Stimulated activated naive CD8-positive, alpha-beta T cell treated with anti-CD3 and anti-CD28 coated beads, Interleukin-15, Interleukin-2, amounts not matched to agents 100 ng/mL and 50 ng/mL, for 24 hours (primary cell): Measurements from ENCODE around the gene FRMD4A.
"Not testable (repeated sequence)": the region's sequence is repeated elsewhere in the genome, so short reads cannot be mapped to it uniquely, and the experiment has no call there.

Source experiments
- H3K27ac Mint-ChIP-seq: one replicate; pipeline ENCODE4 v1.8.0; 2021; ENCODE audit warnings: mild to moderate bottlenecking, mixed read lengths
- H3K27me3 Mint-ChIP-seq: one replicate; pipeline ENCODE4 v1.8.0; 2021; ENCODE audit warnings: mixed read lengths
- H3K36me3 Mint-ChIP-seq: one replicate; pipeline ENCODE4 v1.8.0; 2021; ENCODE audit warnings: low read depth, mixed read lengths
- H3K4me1 Mint-ChIP-seq: one replicate; pipeline ENCODE4 v1.8.0; 2021; ENCODE audit warnings: low read depth, mixed read lengths
- H3K4me3 Mint-ChIP-seq: one replicate; pipeline ENCODE4 v1.8.0; 2021; ENCODE audit warnings: mild to moderate bottlenecking, mixed read lengths
- H3K9me3 Mint-ChIP-seq: one replicate; pipeline ENCODE4 v1.8.0; 2021; ENCODE audit warnings: mixed read lengths

The FRMD4A gene

GRCh38 chr10:13797164-13797563 is 533.6 kb downstream of the FRMD4A start:
- H3K4me1 Mint-ChIP-seq: peaks cover 25% of the 10 kb centered on the region
- H3K27ac Mint-ChIP-seq: no peak overlapping the region

GRCh38 chr10:13795653-13796555 is 534.8 kb downstream of the FRMD4A start:
- Mint-ChIP-seq H3K4me1 (peaks cover 25% of the 10 kb centered on the region), H3K36me3 (no peaks in the 10 kb centered on the region), H3K27me3 (no peaks in the 10 kb centered on the region), H3K4me3 (no peak overlapping the region), H3K27ac (no peak overlapping the region), H3K9me3 (no peaks in the 10 kb centered on the region)

More at GRCh38 chr10:13797164-13797563, 533.6 kb downstream of the FRMD4A start:
- H3K4me3 Mint-ChIP-seq: no peak overlapping the region
- H3K27me3 Mint-ChIP-seq: no peaks in the 10 kb centered on the region
- H3K36me3 Mint-ChIP-seq: no peaks in the 10 kb centered on the region
- no peaks in the 10 kb centered on the region for H3K9me3 Mint-ChIP-seq

GRCh38 chr10:13794992-13795612 is 535.6 kb downstream of the FRMD4A start:
- H3K27ac Mint-ChIP-seq: no peak overlapping the region
- H3K4me1 Mint-ChIP-seq: peaks cover 24% of the 10 kb centered on the region
- H3K4me3 Mint-ChIP-seq: no peak overlapping the region
- no peaks in the 10 kb centered on the region for H3K36me3 Mint-ChIP-seq
- no peaks in the 10 kb centered on the region for H3K9me3 Mint-ChIP-seq
- H3K27me3 Mint-ChIP-seq: no peaks in the 10 kb centered on the region

GRCh38 chr10:13792006-13792405 is 538.7 kb downstream of the FRMD4A start:
- Mint-ChIP-seq H3K9me3 (no peaks in the 10 kb centered on the region), H3K4me1 (peaks cover 17% of the 10 kb centered on the region), H3K4me3 (no peak overlapping the region), H3K36me3 (no peaks in the 10 kb centered on the region), H3K27ac (no peak overlapping the region), H3K27me3 (no peaks in the 10 kb centered on the region)

- Mint-ChIP-seq H3K27ac (no peak overlapping the region), H3K4me3 (no peak overlapping the region), H3K9me3 (no peaks in the 10 kb centered on the region), H3K27me3 (no peaks in the 10 kb centered on the region), H3K36me3 (no peaks in the 10 kb centered on the region), H3K4me1 (peaks cover 16% of the 10 kb centered on the region)
Observed at GRCh38 chr10:13791483-13791882, 539.2 kb downstream of the FRMD4A start.

- Mint-ChIP-seq H3K9me3 (no peaks in the 10 kb centered on the region), H3K27ac (no peak overlapping the region), H3K27me3 (no peaks in the 10 kb centered on the region), H3K4me3 (no peak overlapping the region), H3K36me3 (no peaks in the 10 kb centered on the region), H3K4me1 (peaks cover 3% of the 10 kb centered on the region)
Observed at GRCh38 chr10:13790196-13790595, 540.5 kb downstream of the FRMD4A start.

GRCh38 chr10:13789448-13789829 is 541.3 kb downstream of the FRMD4A start:
- Mint-ChIP-seq H3K27me3 (no peaks in the 10 kb centered on the region), H3K27ac (no peak overlapping the region), H3K4me1 (no peaks in the 10 kb centered on the region), H3K4me3 (no peak overlapping the region), H3K36me3 (no peaks in the 10 kb centered on the region), H3K9me3 (no peaks in the 10 kb centered on the region)

GRCh38 chr10:13788711-13789447 is 541.8 kb downstream of the FRMD4A start:
- no peaks in the 10 kb centered on the region for H3K27me3 Mint-ChIP-seq
- H3K4me3 Mint-ChIP-seq: no peak overlapping the region
- H3K9me3 Mint-ChIP-seq: no peaks in the 10 kb centered on the region
- H3K27ac Mint-ChIP-seq: peak overlapping the region; percentile 43
- H3K4me1 Mint-ChIP-seq: peaks cover 4% of the 10 kb centered on the region
- H3K36me3 Mint-ChIP-seq: no peaks in the 10 kb centered on the region

GRCh38 chr10:13788320-13788600 is 542.5 kb downstream of the FRMD4A start:
- H3K4me3 Mint-ChIP-seq: peak overlapping the region; percentile 14
- H3K36me3 Mint-ChIP-seq: no peaks in the 10 kb centered on the region
- H3K9me3 Mint-ChIP-seq: no peaks in the 10 kb centered on the region
- H3K27ac Mint-ChIP-seq: peak overlapping the region; percentile 43
- H3K4me1 Mint-ChIP-seq: peaks cover 5% of the 10 kb centered on the region
- H3K27me3 Mint-ChIP-seq: no peaks in the 10 kb centered on the region

- H3K36me3 Mint-ChIP-seq: no peaks in the 10 kb centered on the region
- no peaks in the 10 kb centered on the region for H3K9me3 Mint-ChIP-seq
- H3K4me3 Mint-ChIP-seq: peak overlapping the region; percentile 60
- H3K4me1 Mint-ChIP-seq: peaks cover 5% of the 10 kb centered on the region
- H3K27me3 Mint-ChIP-seq: no peaks in the 10 kb centered on the region
- peak overlapping the region; percentile 88 for H3K27ac Mint-ChIP-seq
Observed at GRCh38 chr10:13787015-13787421, 543.7 kb downstream of the FRMD4A start.

GRCh38 chr10:13784067-13784466 is 546.7 kb downstream of the FRMD4A start:
- H3K4me1 Mint-ChIP-seq: peaks cover 5% of the 10 kb centered on the region
- H3K4me3 Mint-ChIP-seq: no peak overlapping the region
- H3K27ac Mint-ChIP-seq: no peak overlapping the region
- no peaks in the 10 kb centered on the region for H3K27me3 Mint-ChIP-seq
- no peaks in the 10 kb centered on the region for H3K9me3 Mint-ChIP-seq
- H3K36me3 Mint-ChIP-seq: no peaks in the 10 kb centered on the region

GRCh38 chr10:13779748-13780147 is 551.0 kb downstream of the FRMD4A start:
- no peaks in the 10 kb centered on the region for H3K36me3 Mint-ChIP-seq
- H3K27ac Mint-ChIP-seq: no peak overlapping the region
- H3K4me1 Mint-ChIP-seq: peaks cover 5% of the 10 kb centered on the region
- H3K4me3 Mint-ChIP-seq: no peak overlapping the region
- peaks cover 6% of the 10 kb centered on the region for H3K27me3 Mint-ChIP-seq
- no peaks in the 10 kb centered on the region for H3K9me3 Mint-ChIP-seq

GRCh38 chr10:13778693-13778960 is 552.1 kb downstream of the FRMD4A start:
- H3K27ac Mint-ChIP-seq, H3K4me1 Mint-ChIP-seq, H3K4me3 Mint-ChIP-seq, H3K9me3 Mint-ChIP-seq, H3K36me3 Mint-ChIP-seq: not testable (repeated sequence)
- H3K27me3 Mint-ChIP-seq: peaks cover 15% of the 10 kb centered on the region

- H3K4me3 Mint-ChIP-seq: no peak overlapping the region
- H3K27me3 Mint-ChIP-seq: peaks cover 18% of the 10 kb centered on the region
- H3K27ac Mint-ChIP-seq: no peak overlapping the region
- H3K9me3 Mint-ChIP-seq: no peaks in the 10 kb centered on the region
- no peaks in the 10 kb centered on the region for H3K4me1 Mint-ChIP-seq
- H3K36me3 Mint-ChIP-seq: no peaks in the 10 kb centered on the region
Observed at GRCh38 chr10:13776861-13777311, 553.8 kb downstream of the FRMD4A start.
